GM12875 (cell line): Measurements from ENCODE around the gene TMEM164.
"Not testable (repeated sequence)": the region's sequence is repeated elsewhere in the genome, so short reads cannot be mapped to it uniquely, and the experiment has no call there.

Source experiments
- H3K4me3 ChIP-seq: one replicate; pipeline ENCODE4 v1.5.1; 2011; ENCODE audit warnings: low read depth, low read length, control low read depth
- TF ChIP-seq, protein P1 (sequence below): IDR thresholded peaks from 2 replicates; pipeline ENCODE4 v1.5.1; 2011; ENCODE audit warnings: low read depth, mild to moderate bottlenecking, control low read depth, inconsistent platforms, low read length, moderate library complexity, borderline replicate concordance; ENCODE audit not compliant: insufficient read depth

Gene TMEM164

GRCh38 chrX:110145854-110146253 lies 142.9 kb downstream of the TMEM164 start:
- H3K4me3 ChIP-seq: no peak overlapping the region
- TF ChIP-seq, protein P1, sequence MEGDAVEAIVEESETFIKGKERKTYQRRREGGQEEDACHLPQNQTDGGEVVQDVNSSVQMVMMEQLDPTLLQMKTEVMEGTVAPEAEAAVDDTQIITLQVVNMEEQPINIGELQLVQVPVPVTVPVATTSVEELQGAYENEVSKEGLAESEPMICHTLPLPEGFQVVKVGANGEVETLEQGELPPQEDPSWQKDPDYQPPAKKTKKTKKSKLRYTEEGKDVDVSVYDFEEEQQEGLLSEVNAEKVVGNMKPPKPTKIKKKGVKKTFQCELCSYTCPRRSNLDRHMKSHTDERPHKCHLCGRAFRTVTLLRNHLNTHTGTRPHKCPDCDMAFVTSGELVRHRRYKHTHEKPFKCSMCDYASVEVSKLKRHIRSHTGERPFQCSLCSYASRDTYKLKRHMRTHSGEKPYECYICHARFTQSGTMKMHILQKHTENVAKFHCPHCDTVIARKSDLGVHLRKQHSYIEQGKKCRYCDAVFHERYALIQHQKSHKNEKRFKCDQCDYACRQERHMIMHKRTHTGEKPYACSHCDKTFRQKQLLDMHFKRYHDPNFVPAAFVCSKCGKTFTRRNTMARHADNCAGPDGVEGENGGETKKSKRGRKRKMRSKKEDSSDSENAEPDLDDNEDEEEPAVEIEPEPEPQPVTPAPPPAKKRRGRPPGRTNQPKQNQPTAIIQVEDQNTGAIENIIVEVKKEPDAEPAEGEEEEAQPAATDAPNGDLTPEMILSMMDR: peak; percentile 63

DNA sequence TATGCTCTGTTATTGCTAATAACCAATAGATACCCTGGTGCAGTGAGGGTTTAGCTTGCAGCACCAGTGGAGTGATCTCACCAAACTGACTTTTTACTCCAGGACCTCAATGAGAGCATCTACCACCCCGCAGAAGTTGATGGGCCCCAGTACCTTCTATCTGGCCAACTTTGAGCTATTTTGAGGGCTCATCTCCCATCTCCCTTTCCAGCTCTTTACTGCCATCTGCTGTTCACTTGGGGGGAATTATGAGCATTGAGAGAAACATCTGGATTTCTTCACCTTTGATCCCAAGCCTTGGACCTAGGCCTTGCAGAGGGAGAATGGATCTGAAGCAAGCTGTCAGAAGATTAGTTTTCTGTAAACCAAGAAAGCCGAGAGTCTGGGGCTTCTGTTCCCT lies 143.6 kb downstream of the TMEM164 start:
- TF ChIP-seq, protein P1: peak; percentile 66; the same call in 1 of the 2 replicates
- no peak overlapping the region for H3K4me3 ChIP-seq

- no peak overlapping the region for H3K4me3 ChIP-seq
- TF ChIP-seq, protein P1: no peak
Measured at GRCh38 chrX:110153244-110153643, 150.3 kb downstream of the TMEM164 start.

- H3K4me3 ChIP-seq: no peak overlapping the region
- TF ChIP-seq, protein P1: no peak
Measured at GRCh38 chrX:110153896-110154295, 151.0 kb downstream of the TMEM164 start.

- not testable (repeated sequence) for H3K4me3 ChIP-seq
Measured at GRCh38 chrX:110154328-110154727, 151.4 kb downstream of the TMEM164 start.

DNA sequence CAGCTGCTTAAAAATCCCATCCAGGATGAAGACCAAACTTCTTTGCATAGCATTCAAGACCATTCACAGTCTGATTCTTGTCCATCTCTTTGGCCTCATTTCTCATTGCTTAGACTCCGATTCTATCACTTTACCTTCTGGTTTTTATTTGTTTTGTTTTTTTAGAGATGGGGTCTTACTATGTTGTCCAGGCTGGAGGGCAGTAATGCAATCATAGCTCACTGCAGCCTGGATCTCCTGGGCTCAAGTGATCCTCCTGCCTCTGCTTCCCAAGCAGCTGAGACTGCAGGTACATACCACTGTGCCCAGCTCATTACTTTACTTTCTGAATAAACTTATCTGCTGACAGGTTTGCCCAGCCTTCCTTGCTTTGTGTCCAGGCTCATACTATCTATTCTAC lies 152.8 kb downstream of the TMEM164 start:
- H3K4me3 ChIP-seq: no peak overlapping the region

DNA sequence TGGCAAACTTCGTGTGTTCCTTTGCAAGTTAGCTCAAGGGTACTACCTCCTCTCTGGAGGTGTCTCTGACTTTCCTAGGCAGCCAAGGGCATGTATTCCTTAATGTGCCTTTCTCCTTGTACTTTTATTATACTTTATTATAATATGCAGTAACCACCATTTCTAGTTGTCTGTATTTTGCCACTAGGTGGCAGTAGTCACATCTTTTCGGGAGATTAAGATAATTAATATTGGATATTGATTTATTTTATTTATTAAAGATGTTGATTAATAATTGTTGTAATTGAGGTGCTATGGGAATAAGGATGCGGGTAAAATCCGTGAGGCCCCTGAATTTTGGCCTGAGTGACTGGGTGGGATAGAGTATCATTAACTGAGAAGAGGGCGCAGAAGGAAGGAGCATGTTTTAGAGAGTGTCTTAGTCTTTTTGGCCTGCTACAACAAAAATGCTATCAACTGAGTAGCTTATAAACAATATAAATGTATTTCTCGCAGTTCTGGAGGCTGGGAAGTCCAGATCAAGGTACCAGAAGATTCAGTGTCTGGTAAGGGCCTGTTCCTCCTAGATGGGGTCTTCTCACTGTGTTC lies 153.3 kb downstream of the TMEM164 start:
- TF ChIP-seq, protein P1: 0 out of 2 replicates have a peak, but pooled peaks have one; percentile 11

More for the DNA sequence above, 152.8 kb downstream of the TMEM164 start:
- TF ChIP-seq, protein P1: no peak

More for the DNA sequence above, 153.3 kb downstream of the TMEM164 start:
- H3K4me3 ChIP-seq: no peak overlapping the region
